Measurements from ENCODE around the gene ZNF117.
"Not testable (repeated sequence)": the region's sequence is repeated elsewhere in the genome, so short reads cannot be mapped to it uniquely, and the experiment has no call there.

DNA sequence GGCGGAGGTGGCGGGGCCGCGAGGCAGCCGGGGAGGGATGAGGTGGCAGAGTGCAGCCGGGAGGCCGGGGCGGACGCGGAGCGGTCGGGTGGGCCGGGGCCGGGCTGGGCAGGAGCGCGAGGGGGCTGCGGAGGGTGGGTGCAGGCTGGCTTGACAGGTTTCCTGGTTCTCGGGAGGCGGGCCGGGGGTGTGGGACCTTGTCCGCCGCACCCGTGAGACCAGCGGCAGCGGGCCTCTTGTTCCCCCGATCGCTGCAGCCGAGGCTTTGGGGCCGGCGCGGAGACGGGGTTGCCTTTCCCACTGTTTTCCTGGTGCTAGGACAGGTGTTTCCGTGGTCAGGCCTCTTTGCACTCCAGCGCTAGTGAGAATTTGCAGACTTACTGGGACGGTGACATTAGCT is 47.9 kb upstream of the ZNF117 start:
- not testable (repeated sequence) for TF ChIP-seq SUZ12 (IDR thresholded peaks at IDR 0.05; ENCODE audit: extremely low read depth, insufficient read depth, insufficient read length); ZNF274 (IDR thresholded peaks at IDR 0.05; ENCODE audit: low read depth, low read length)

Measured in NT2/D1 (cell line).